HEK293 (cell line): ENCODE measurements around the gene MSL2.

Source experiments
- CTCF ChIP-seq: fragments of 450-650 bp; formaldehyde crosslinking; IDR thresholded peaks from 2 replicates; pipeline ENCODE4 v1.5.1; 2016; ENCODE audit warnings: missing biosample characterization, missing genetic modification characterization
- GFI1B ChIP-seq: fragments of 450-650 bp; formaldehyde crosslinking; IDR thresholded peaks from 2 replicates; pipeline ENCODE4 v1.5.1; 2016; ENCODE audit warnings: missing biosample characterization, missing genetic modification characterization
- HOXA7 ChIP-seq: sonication (generic); formaldehyde crosslinking; IDR thresholded peaks from 2 replicates; pipeline ENCODE4 v1.8.1; 2022; ENCODE audit warnings: missing genetic modification reagents, borderline replicate concordance
- KLF8 ChIP-seq: fragments of 450-650 bp; formaldehyde crosslinking; IDR thresholded peaks from 2 replicates; pipeline ENCODE4 v1.5.1; 2016; ENCODE audit warnings: missing biosample characterization, missing genetic modification characterization
- PBX3 ChIP-seq: sonication (generic); formaldehyde crosslinking; IDR thresholded peaks from 2 replicates; pipeline ENCODE4 v1.8.1; 2022; ENCODE audit warnings: mild to moderate bottlenecking, moderate library complexity, missing genetic modification reagents
- REST ChIP-seq: fragments of 450-650 bp; formaldehyde crosslinking; IDR thresholded peaks from 2 replicates; pipeline ENCODE4 v1.5.1; 2016; ENCODE audit warnings: missing biosample characterization, missing genetic modification characterization
- ZBTB10 ChIP-seq: fragments of 450-650 bp; formaldehyde crosslinking; IDR thresholded peaks from 2 replicates; pipeline ENCODE4 v1.5.1; 2016; ENCODE audit warnings: missing biosample characterization, missing genetic modification characterization
- ZFP3 ChIP-seq: fragments of 450-650 bp; formaldehyde crosslinking; IDR thresholded peaks from 2 replicates; pipeline ENCODE4 v1.5.1; 2016; ENCODE audit warnings: low read depth, missing biosample characterization, missing genetic modification characterization
- ZNF121 ChIP-seq: fragments of 450-650 bp; formaldehyde crosslinking; IDR thresholded peaks from 2 replicates; pipeline ENCODE4 v1.5.1; 2016; ENCODE audit warnings: missing biosample characterization, missing genetic modification characterization
- ZNF146 ChIP-seq: fragments of 450-650 bp; formaldehyde crosslinking; IDR thresholded peaks from 2 replicates; pipeline ENCODE4 v1.5.1; 2016; ENCODE audit warnings: missing biosample characterization, missing genetic modification characterization
- ZNF274 ChIP-seq, 2 experiments: fragments of 200-500 bp in 1 of 2; fragments of 450-650 bp in 1 of 2; sonication (Bioruptor generic) in 1 of 2; formaldehyde crosslinking in 1 of 2; IDR thresholded peaks; 2 replicates each; pipeline versions ENCODE4 v1.5.1 to v1.6.1; 2014 to 2016; ENCODE audit warnings: borderline replicate concordance in 1 of 2, inconsistent platforms in 1 of 2, low read length in 1 of 2, missing biosample characterization in 1 of 2, missing genetic modification characterization in 1 of 2
- ZNF416 ChIP-seq: fragments of 450-650 bp; formaldehyde crosslinking; IDR thresholded peaks from 2 replicates; pipeline ENCODE4 v1.5.1; 2016; ENCODE audit warnings: missing biosample characterization, missing genetic modification characterization
- ZNF561 ChIP-seq: fragments of 450-650 bp; IDR thresholded peaks from 2 replicates; pipeline ENCODE4 v1.5.1; 2018; ENCODE audit warnings: missing biosample characterization, missing genetic modification characterization, borderline replicate concordance
- ZSCAN5A ChIP-seq: fragments of 450-650 bp; formaldehyde crosslinking; IDR thresholded peaks from 2 replicates; pipeline ENCODE4 v1.5.1; 2016; ENCODE audit warnings: missing biosample characterization, missing genetic modification characterization

GRCh38 chr3:136152963-136153362 is 43.2 kb downstream of the MSL2 start:
- no peak for TF ChIP-seq KLF8
- no peak for TF ChIP-seq PBX3 (CRISPR knock-in tag)
- TF ChIP-seq ZFP3 (tag by site-specific recombination) = no peak
- no peak for TF ChIP-seq ZNF146
- TF ChIP-seq ZNF121 (tag by site-specific recombination) = no peak
- TF ChIP-seq ZSCAN5A = no peak
- no peak for TF ChIP-seq CTCF
- TF ChIP-seq HOXA7 (CRISPR knock-in tag) = no peak
- no peak for TF ChIP-seq ZNF561 (tag by site-specific recombination)
- no peak for TF ChIP-seq ZNF416 (tag by site-specific recombination)
- TF ChIP-seq ZNF274 (IDR thresholded peaks at IDR 0.05; ENCODE audit: low read length) = no peak
- TF ChIP-seq ZNF274 (tag by site-specific recombination; IDR thresholded peaks at IDR 0.05; ENCODE audit: borderline replicate concordance) = no peak
- no peak for TF ChIP-seq ZBTB10 (tag by site-specific recombination)
- no peak for TF ChIP-seq GFI1B (tag by site-specific recombination)
- TF ChIP-seq REST = no peak
